Measurements from ENCODE around the gene NDUFS3.
"Not testable (repeated sequence)": the region's sequence is repeated elsewhere in the genome, so short reads cannot be mapped to it uniquely, and the experiment has no call there.

The NDUFS3 gene

DNA sequence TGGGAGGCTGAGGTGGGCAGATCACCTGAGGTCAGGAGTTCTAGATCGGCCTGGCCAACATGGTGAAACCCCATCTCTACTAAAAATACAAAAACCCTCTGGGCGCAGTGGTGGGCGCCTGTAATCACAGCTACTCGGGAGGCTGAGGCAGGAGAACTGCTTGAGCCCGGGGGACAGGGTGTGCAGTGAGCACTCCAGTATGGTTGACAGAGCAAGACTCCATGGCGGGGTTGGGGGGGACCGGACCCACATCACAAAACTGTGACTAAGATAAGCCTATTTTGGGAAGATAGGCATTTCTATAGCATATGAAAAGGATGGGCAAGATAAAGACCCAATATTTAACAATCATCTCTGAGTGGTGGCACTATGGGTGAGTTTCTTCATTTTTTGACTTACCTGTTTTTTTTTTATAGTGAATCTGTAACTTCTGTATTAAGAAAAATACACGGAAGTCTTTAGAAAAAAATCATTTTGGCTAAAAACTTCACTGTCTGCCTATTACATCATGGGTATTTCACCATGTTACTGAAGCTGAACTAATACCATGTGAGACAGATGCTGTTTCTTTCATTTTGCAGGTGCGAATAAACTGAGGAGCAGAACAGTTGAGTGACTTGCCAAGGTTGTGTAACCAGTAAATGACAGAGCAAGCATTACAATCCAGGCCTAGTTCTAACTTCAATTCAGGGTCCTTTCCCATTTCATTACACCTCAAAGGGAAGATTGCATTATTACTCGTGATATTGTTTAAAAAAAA, 28.4 kb upstream of the NDUFS3 start:
- ChIA-PET POLR2A (ENCODE audit: low non-redundant PET) (no interaction called here), CTCF (no interaction called here)
- no peak for TF ChIP-seq CTCF (conservative IDR thresholded peaks at IDR 0.05; ENCODE audit: low read depth)
- DNase-seq (ENCODE audit: low spot score): no peak
- peak overlapping the region; percentile 50 for H3K27ac ChIP-seq

GRCh38 chr11:47551086-47551485, 27.8 kb upstream of the NDUFS3 start:
- 0 out of 2 replicates have a peak, but pooled peaks have one; percentile 12 for TF ChIP-seq CTCF (conservative IDR thresholded peaks at IDR 0.05; ENCODE audit: low read depth)
- POLR2A ChIA-PET (ENCODE audit: low non-redundant PET): no interaction called here
- H3K27ac ChIP-seq: no peak overlapping the region
- no peak for DNase-seq (ENCODE audit: low spot score)
- CTCF ChIA-PET: no interaction called here

- no peak for TF ChIP-seq CTCF (conservative IDR thresholded peaks at IDR 0.05; ENCODE audit: low read depth)
- CTCF ChIA-PET: interaction anchor here (0.6 to 2.0 kb wide), 5 partner anchors 13 to 108 kb away, joined by 3 to 11 read pairs (median 3); no protein-coding TSS in a partner anchor
- DNase-seq (ENCODE audit: low spot score): peak; percentile 20
- H3K27ac ChIP-seq: peak overlapping the region; percentile 91
- POLR2A ChIA-PET (ENCODE audit: low non-redundant PET): no interaction called here
Observed at GRCh38 chr11:47552056-47552565, 26.8 kb upstream of the NDUFS3 start.

GRCh38 chr11:47552566-47553405, 26.1 kb upstream of the NDUFS3 start, which contains the start of gene CELF1:
Gene CELF1, minus strand, starts transcription at chr11:47553132. Its CDS starts 53,609 bp downstream, at chr11:47499523.
- H3K27ac ChIP-seq: peak within 1 kb of the TSS; percentile 91
- ChIA-PET POLR2A (ENCODE audit: low non-redundant PET) (no interaction called here), CTCF (interaction anchor here (0.6 to 2.0 kb wide), 14 partner anchors 12 to 1205 kb away, joined by 3 to 11 read pairs (median 3); no protein-coding TSS in a partner anchor)
- TF ChIP-seq CTCF (conservative IDR thresholded peaks at IDR 0.05; ENCODE audit: low read depth): peak; percentile 96
- peak; percentile 77 for DNase-seq (ENCODE audit: low spot score)

DNA sequence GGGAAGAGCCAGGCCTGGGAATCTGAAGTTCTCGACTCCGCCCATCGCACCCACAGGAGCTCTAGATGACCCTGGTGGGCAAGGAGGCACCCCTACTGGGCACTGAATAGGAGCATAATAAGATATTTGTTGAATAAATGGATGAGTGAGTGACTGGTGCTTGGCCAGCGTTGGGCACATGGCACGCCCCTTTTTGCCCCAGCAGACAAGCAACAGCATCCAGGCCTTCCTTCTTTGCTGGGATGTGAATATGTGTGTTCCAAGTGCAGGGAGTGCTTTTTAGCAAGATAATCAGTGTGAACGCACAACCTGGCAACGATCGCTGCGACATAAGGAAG, 25.5 kb upstream of the NDUFS3 start:
- no peak for DNase-seq (ENCODE audit: low spot score)
- TF ChIP-seq CTCF (conservative IDR thresholded peaks at IDR 0.05; ENCODE audit: low read depth): peak; percentile 42
- H3K27ac ChIP-seq: peak overlapping the region; percentile 91
- CTCF ChIA-PET: interaction anchor here (0.6 to 2.0 kb wide), 11 partner anchors 11 to 1205 kb away, joined by 3 to 11 read pairs (median 3); no protein-coding TSS in a partner anchor
- POLR2A ChIA-PET (ENCODE audit: low non-redundant PET): no interaction called here

GRCh38 chr11:47557004-47557403, 21.9 kb upstream of the NDUFS3 start:
- DNase-seq (ENCODE audit: low spot score); H3K27ac ChIP-seq; POLR2A ChIA-PET (ENCODE audit: low non-redundant PET); CTCF ChIA-PET: not testable (repeated sequence)

Data from RWPE1 (cell line).